ENCODE results near the gene SLC5A4.

GRCh38 chr22:32218470-32218869 lies 36.7 kb downstream of the SLC5A4 start:
- TF ChIP-seq CTCF (conservative IDR thresholded peaks at IDR 0.05; ENCODE audit: low read depth, low read length) (no peak), EZH2 (IDR thresholded peaks at IDR 0.05; ENCODE audit: low read length, unreplicated experiment) (no peak)

All from PC-3 (cell line).